Activated naive CD4-positive, alpha-beta T cell treated with anti-CD3 and anti-CD28 coated beads, Interleukin-2, amount 50 U/mL, for 16 hours (primary cell): ENCODE data around the gene YAF2.
"Not testable (repeated sequence)": the region's sequence is repeated elsewhere in the genome, so short reads cannot be mapped to it uniquely, and the experiment has no call there.

Experiments
- DNase-seq: peaks from one replicate; pipeline ENCODE4 v3.0.0-alpha.2; 2020

Gene YAF2

GRCh38 chr12:42192258-42192657 lies 45.8 kb downstream of the YAF2 start:
- DNase-seq = no peak

GRCh38 chr12:42190376-42190775 lies 47.7 kb downstream of the YAF2 start:
- DNase-seq = no peak

GRCh38 chr12:42188275-42188674 lies 49.8 kb downstream of the YAF2 start:
- DNase-seq = not testable (repeated sequence)

GRCh38 chr12:42187799-42188198 lies 50.2 kb downstream of the YAF2 start:
- no peak for DNase-seq

GRCh38 chr12:42186793-42187192 lies 51.3 kb downstream of the YAF2 start:
- no peak for DNase-seq

- no peak for DNase-seq
These were observed 55.7 kb downstream of the YAF2 start for GRCh38 chr12:42182394-42182793.

- DNase-seq = no peak
These were observed 57.0 kb downstream of the YAF2 start for GRCh38 chr12:42180990-42181596.

- DNase-seq = no peak
These were observed 59.9 kb downstream of the YAF2 start for GRCh38 chr12:42178101-42178500.

- no peak for DNase-seq
These were observed 63.1 kb downstream of the YAF2 start for GRCh38 chr12:42174978-42175377.

- no peak for DNase-seq
These were observed 64.0 kb downstream of the YAF2 start for GRCh38 chr12:42173961-42174521.

- DNase-seq = no peak
These were observed 65.4 kb downstream of the YAF2 start for GRCh38 chr12:42172441-42173210.

- no peak for DNase-seq
These were observed 70.3 kb downstream of the YAF2 start for GRCh38 chr12:42167711-42168110.

GRCh38 chr12:42166501-42166900 lies 71.5 kb downstream of the YAF2 start:
- no peak for DNase-seq

GRCh38 chr12:42163913-42164312 lies 74.1 kb downstream of the YAF2 start:
- no peak for DNase-seq

GRCh38 chr12:42162965-42163364 lies 75.1 kb downstream of the YAF2 start:
- DNase-seq = no peak

- DNase-seq = no peak
These were observed 75.9 kb downstream of the YAF2 start for GRCh38 chr12:42162193-42162592.

- no peak for DNase-seq
These were observed 76.5 kb downstream of the YAF2 start for GRCh38 chr12:42161529-42161928.

- no peak for DNase-seq
These were observed 81.8 kb downstream of the YAF2 start for GRCh38 chr12:42156232-42156631.

GRCh38 chr12:42145552-42146215 lies 92.4 kb downstream of the YAF2 start:
- DNase-seq = no peak

- no peak for DNase-seq
These were observed 92.9 kb downstream of the YAF2 start for GRCh38 chr12:42145197-42145549.

- DNase-seq = peak; percentile 81
These were observed 93.4 kb downstream of the YAF2 start, which contains the start of gene GXYLT1 for GRCh38 chr12:42144408-42145196. Gene GXYLT1 (minus strand): TSS chr12:42144874. CDS start chr12:42144646, 228 bp downstream.

- no peak for DNase-seq
These were observed 94.0 kb downstream of the YAF2 start for GRCh38 chr12:42144158-42144407.

- no peak for DNase-seq
These were observed 94.4 kb downstream of the YAF2 start for GRCh38 chr12:42143452-42144157.
